GM19193 (cell line): ENCODE measurements around the gene GRIK3.

ENCODE experiments used
- POLR2A ChIP-seq: IDR thresholded peaks from 4 replicates; pipeline ENCODE4 v1.6.1; 2011; ENCODE audit not compliant: insufficient read depth, insufficient read length; ENCODE audit errors: extremely low read depth

Gene GRIK3

GRCh38 chr1:36981771-36982622 lies 52.3 kb downstream of the GRIK3 start:
- no peak for TF ChIP-seq POLR2A

GRCh38 chr1:36981126-36981525 lies 53.2 kb downstream of the GRIK3 start:
- TF ChIP-seq POLR2A: no peak

GRCh38 chr1:36977731-36978406 lies 56.4 kb downstream of the GRIK3 start:
- no peak for TF ChIP-seq POLR2A

- TF ChIP-seq POLR2A: no peak
These were observed 58.7 kb downstream of the GRIK3 start for GRCh38 chr1:36975642-36976041.

- no peak for TF ChIP-seq POLR2A
These were observed 61.3 kb downstream of the GRIK3 start for GRCh38 chr1:36973056-36973455.

- TF ChIP-seq POLR2A: no peak
These were observed 62.3 kb downstream of the GRIK3 start for GRCh38 chr1:36971852-36972618.

- no peak for TF ChIP-seq POLR2A
These were observed 65.6 kb downstream of the GRIK3 start for GRCh38 chr1:36968730-36969129.

GRCh38 chr1:36966242-36966641 lies 68.1 kb downstream of the GRIK3 start:
- TF ChIP-seq POLR2A: no peak

GRCh38 chr1:36965275-36966159 lies 68.8 kb downstream of the GRIK3 start:
- no peak for TF ChIP-seq POLR2A

- no peak for TF ChIP-seq POLR2A
These were observed 69.5 kb downstream of the GRIK3 start for GRCh38 chr1:36964830-36965229.

GRCh38 chr1:36963006-36963405 lies 71.3 kb downstream of the GRIK3 start:
- TF ChIP-seq POLR2A: no peak

GRCh38 chr1:36961062-36961615 lies 73.2 kb downstream of the GRIK3 start:
- TF ChIP-seq POLR2A: no peak

GRCh38 chr1:36956570-36956969 lies 77.7 kb downstream of the GRIK3 start:
- no peak for TF ChIP-seq POLR2A

- TF ChIP-seq POLR2A: no peak
These were observed 79.3 kb downstream of the GRIK3 start for GRCh38 chr1:36955016-36955415.
